ENCODE measurements around the gene LRRC63. TPM values are rescaled to one million over a fixed set of nuclear protein-coding genes. Genes with fewer than 3 reads are reported as not detected.

Gene LRRC63
- total and polyA plus RNA-seq, 9 of the 15 experiments (the other 6 are each of a cell fraction or from before 2014, with no cell fraction given): 0.07 to 0.41 (median 0.24) TPM; not detected in 1

DNA sequence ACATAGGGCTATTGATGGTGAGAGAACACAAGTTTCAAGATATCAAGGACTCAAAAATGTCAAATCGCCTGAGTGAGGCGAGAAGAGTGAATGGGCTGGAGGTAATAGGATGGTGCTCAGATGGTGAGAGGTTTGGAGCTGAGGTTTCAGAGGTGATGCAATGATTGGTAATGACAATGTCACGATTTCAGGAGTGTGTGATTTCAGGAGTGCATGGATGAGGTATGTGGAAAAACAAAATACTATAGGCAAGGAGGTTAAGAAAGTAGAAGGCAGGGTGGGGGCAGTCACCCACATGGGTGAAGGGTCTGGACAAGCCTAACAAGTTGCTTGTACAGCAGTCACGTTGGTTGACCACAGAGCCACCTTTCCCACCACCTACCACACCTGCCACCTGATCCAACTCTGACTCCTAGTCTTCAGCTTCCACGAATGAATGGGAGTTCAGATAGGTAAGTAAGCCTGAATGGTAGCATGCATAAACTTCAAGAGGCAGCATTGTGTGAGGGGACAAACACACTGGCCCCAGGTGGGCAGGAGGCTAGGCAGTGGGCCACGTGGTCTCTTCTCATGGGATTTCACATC, 103.9 kb downstream of the LRRC63 start (continued):
- TF ChIP-seq SAFB (IDR thresholded peaks at IDR 0.05; ENCODE audit: borderline replicate concordance, low read depth, low read length) (no peak), CEBPG (CRISPR knock-in tag; IDR thresholded peaks at IDR 0.05) (peak; percentile 83), CEBPG (tag; conservative IDR thresholded peaks at IDR 0.05 in 1 of 2, IDR thresholded peaks at IDR 0.05 in 1 of 2) (peak; percentile 69 to 97), ZBTB17 (CRISPR knock-in tag; IDR thresholded peaks at IDR 0.05) (no peak), ZNF12 (CRISPR knock-in tag; IDR thresholded peaks at IDR 0.05) (no peak)

DNA sequence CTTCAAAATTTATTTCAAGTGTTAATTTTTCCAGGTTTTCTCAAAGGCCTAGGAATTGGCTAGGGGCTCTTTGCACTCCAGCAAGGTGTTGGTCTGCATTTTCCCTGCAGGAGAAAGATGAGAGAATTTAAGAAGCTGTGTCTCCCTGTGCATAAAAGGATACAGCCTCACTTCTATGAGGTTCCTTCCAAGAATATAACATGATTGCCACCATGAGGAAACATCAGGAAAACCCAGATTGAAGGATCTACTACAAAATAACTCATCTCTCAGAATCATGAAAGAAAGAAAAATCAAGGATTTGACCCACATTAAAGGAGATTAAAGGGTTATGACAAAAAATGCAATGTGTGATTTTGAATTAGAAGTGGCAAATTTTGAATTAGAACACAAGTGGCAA, 105.4 kb downstream of the LRRC63 start:
- H3K4me1 ChIP-seq (replicated peaks in 1 of 2; ENCODE audit: control insufficient read depth in 2 of 2, insufficient read depth in 2 of 2, low read length in 2 of 2): no peaks in the 10 kb centered on the region; a peak in 1 of 5 replicates
- no peaks in the 10 kb centered on the region for H3K36me3 ChIP-seq (ENCODE audit: control insufficient read depth, insufficient read depth, low read length)
- POLR2A ChIA-PET: no interaction called here
- no peaks in the 10 kb centered on the region for H4K20me1 ChIP-seq (replicated peaks; ENCODE audit: control insufficient read depth, insufficient read depth, low read length)
- H3K4me3 ChIP-seq: no peak overlapping the region
- H3K9ac ChIP-seq (ENCODE audit: insufficient read depth in 1 of 2, low read depth in 2 of 2, low read length in 2 of 2): no peak overlapping the region
- no peaks in the 10 kb centered on the region for H3K27me3 ChIP-seq (ENCODE audit: control insufficient read depth in 2 of 2, insufficient read depth in 2 of 2, low read length in 2 of 2)
- no peaks in the 10 kb centered on the region for H3K79me2 ChIP-seq (ENCODE audit: control insufficient read depth, insufficient read depth, low read length)
- in situ Hi-C loops (cut with MboI): loop anchor here (25.0 kb wide), 1 partner anchor 380 kb away; no protein-coding TSS in a partner anchor
- H3K9me3 ChIP-seq (replicated peaks; ENCODE audit: control insufficient read depth, insufficient read depth, low read depth, low read length): no peaks in the 10 kb centered on the region
- ATAC-seq (no peak), DNase-seq (ENCODE audit: extremely low read depth in 1 of 4, low spot score in 3 of 4) (no peak), FAIRE-seq (no peak)
- intact Hi-C loops (cut with micrococcal nuclease): loop anchor here (1.0 kb wide), 1 partner anchor 510 kb away; no protein-coding TSS in a partner anchor
- no peak overlapping the region for H2AFZ ChIP-seq (ENCODE audit: low read depth, low read length)
- H3K9me1 ChIP-seq (ENCODE audit: control insufficient read depth, insufficient read depth, low read length): no peaks in the 10 kb centered on the region
- no peak overlapping the region for H3K4me2 ChIP-seq (ENCODE audit: insufficient read depth, low read length)
- no peak overlapping the region for H3K27ac ChIP-seq (ENCODE audit: extremely low read depth, low read depth, low read length)
- CTCF ChIA-PET (ENCODE audit: low intra/inter-chr PET ratio): interaction anchor here (1.9 kb wide), 1 partner anchor 191 kb away, joined by 5 read pairs; no protein-coding TSS in a partner anchor
- no TSS peak for BruUV-seq (replicated peaks)
- TF ChIP-seq L3MBTL2 (IDR thresholded peaks at IDR 0.05) (no peak), HDAC6 (IDR thresholded peaks at IDR 0.05; ENCODE audit: low read depth, low read length) (no peak), PCBP2 (IDR thresholded peaks at IDR 0.05; ENCODE audit: low read depth, low read length, poor library complexity, severe bottlenecking) (no peak), ZNF232 (CRISPR knock-in tag; IDR thresholded peaks at IDR 0.05) (no peak), RUNX1 (IDR thresholded peaks at IDR 0.05; ENCODE audit: low read depth) (no peak), GABPA (tag; conservative IDR thresholded peaks at IDR 0.05; ENCODE audit: low read depth) (no peak), ZFP1 (CRISPR knock-in tag; IDR thresholded peaks at IDR 0.05) (no peak), NFATC3 (IDR thresholded peaks at IDR 0.05) (no peak), ZNF780A (CRISPR knock-in tag; IDR thresholded peaks at IDR 0.05) (no peak), ARID2 (IDR thresholded peaks at IDR 0.05) (no peak), CCAR2 (IDR thresholded peaks at IDR 0.05; ENCODE audit: low read depth, low read length) (no peak), YY1 (IDR thresholded peaks at IDR 0.05; ENCODE audit: borderline replicate concordance in 1 of 3, control insufficient read depth in 1 of 3, extremely low read depth in 1 of 3, insufficient read depth in 3 of 3, insufficient read length in 1 of 3, insufficient replicate concordance in 2 of 3, low read depth in 1 of 3, low read length in 2 of 3) (no peak)
- TF ChIP-seq, protein P1, sequence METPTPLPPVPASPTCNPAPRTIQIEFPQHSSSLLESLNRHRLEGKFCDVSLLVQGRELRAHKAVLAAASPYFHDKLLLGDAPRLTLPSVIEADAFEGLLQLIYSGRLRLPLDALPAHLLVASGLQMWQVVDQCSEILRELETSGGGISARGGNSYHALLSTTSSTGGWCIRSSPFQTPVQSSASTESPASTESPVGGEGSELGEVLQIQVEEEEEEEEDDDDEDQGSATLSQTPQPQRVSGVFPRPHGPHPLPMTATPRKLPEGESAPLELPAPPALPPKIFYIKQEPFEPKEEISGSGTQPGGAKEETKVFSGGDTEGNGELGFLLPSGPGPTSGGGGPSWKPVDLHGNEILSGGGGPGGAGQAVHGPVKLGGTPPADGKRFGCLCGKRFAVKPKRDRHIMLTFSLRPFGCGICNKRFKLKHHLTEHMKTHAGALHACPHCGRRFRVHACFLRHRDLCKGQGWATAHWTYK (CRISPR knock-in tag; IDR thresholded peaks at IDR 0.05): no peak
- TF ChIP-seq, protein P2, sequence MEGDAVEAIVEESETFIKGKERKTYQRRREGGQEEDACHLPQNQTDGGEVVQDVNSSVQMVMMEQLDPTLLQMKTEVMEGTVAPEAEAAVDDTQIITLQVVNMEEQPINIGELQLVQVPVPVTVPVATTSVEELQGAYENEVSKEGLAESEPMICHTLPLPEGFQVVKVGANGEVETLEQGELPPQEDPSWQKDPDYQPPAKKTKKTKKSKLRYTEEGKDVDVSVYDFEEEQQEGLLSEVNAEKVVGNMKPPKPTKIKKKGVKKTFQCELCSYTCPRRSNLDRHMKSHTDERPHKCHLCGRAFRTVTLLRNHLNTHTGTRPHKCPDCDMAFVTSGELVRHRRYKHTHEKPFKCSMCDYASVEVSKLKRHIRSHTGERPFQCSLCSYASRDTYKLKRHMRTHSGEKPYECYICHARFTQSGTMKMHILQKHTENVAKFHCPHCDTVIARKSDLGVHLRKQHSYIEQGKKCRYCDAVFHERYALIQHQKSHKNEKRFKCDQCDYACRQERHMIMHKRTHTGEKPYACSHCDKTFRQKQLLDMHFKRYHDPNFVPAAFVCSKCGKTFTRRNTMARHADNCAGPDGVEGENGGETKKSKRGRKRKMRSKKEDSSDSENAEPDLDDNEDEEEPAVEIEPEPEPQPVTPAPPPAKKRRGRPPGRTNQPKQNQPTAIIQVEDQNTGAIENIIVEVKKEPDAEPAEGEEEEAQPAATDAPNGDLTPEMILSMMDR (IDR thresholded peaks at IDR 0.05 in 2 of 3, conservative IDR thresholded peaks at IDR 0.05 in 1 of 3; ENCODE audit: insufficient read depth in 2 of 3, low read depth in 1 of 3, low read length in 3 of 3): peak in 1 of 3 experiments; percentile 38; a peak in 1 of 6 replicates

All from K562 (cell line).